Measurements from ENCODE around the gene STPG3.

The STPG3 gene

DNA sequence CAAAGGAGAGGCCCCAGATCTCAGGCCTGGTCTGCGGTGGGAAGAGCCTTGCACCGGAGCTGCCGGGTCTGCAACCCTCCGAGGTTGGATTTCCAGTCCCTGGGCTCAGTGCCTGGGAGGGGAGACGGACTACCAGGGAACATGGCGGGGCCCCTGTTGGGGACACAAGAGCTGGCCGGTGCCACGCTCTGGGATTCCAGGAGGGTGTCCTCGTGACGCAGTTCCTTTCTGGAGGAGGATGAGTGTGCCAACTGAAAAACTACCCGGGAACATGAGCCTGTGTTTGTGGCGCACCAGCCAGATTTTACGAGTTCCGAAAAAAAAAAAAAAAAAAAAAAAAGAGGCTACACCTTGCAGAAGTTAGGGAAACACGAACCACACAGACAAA lies 42.0 kb downstream of the STPG3 start:
- H3K27ac Mint-ChIP-seq, result peak overlapping the region in 1 of 3 experiments; percentile 82
- peak overlapping the region in 2 of 3 experiments; percentile 57 to 69 for H3K4me3 Mint-ChIP-seq
- no peaks in the 10 kb centered on the region for H3K36me3 Mint-ChIP-seq (ENCODE audit: low read depth)
- peaks cover 4% of the 10 kb centered on the region for H3K9me3 Mint-ChIP-seq
- H3K4me1 Mint-ChIP-seq, result peaks cover 13% of the 10 kb centered on the region
- H3K27me3 Mint-ChIP-seq (ENCODE audit: low read depth), result peaks cover 18% of the 10 kb centered on the region
- TF ChIP-seq, protein P1, sequence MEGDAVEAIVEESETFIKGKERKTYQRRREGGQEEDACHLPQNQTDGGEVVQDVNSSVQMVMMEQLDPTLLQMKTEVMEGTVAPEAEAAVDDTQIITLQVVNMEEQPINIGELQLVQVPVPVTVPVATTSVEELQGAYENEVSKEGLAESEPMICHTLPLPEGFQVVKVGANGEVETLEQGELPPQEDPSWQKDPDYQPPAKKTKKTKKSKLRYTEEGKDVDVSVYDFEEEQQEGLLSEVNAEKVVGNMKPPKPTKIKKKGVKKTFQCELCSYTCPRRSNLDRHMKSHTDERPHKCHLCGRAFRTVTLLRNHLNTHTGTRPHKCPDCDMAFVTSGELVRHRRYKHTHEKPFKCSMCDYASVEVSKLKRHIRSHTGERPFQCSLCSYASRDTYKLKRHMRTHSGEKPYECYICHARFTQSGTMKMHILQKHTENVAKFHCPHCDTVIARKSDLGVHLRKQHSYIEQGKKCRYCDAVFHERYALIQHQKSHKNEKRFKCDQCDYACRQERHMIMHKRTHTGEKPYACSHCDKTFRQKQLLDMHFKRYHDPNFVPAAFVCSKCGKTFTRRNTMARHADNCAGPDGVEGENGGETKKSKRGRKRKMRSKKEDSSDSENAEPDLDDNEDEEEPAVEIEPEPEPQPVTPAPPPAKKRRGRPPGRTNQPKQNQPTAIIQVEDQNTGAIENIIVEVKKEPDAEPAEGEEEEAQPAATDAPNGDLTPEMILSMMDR (IDR thresholded peaks at IDR 0.05; ENCODE audit: unreplicated experiment in 3 of 3), result no peak

GRCh38 chr9:137293482-137294090 lies 42.5 kb downstream of the STPG3 start:
- TF ChIP-seq, protein P1 (IDR thresholded peaks at IDR 0.05; ENCODE audit: unreplicated experiment in 3 of 3), result no peak
- H3K27me3 Mint-ChIP-seq (ENCODE audit: low read depth), result peaks cover 23% of the 10 kb centered on the region
- H3K27ac Mint-ChIP-seq, result peak overlapping the region; percentile 22 to 82 (median 48)
- peak overlapping the region; percentile 57 to 69 (median 68) for H3K4me3 Mint-ChIP-seq
- H3K4me1 Mint-ChIP-seq, result peaks cover 13% of the 10 kb centered on the region
- H3K36me3 Mint-ChIP-seq (ENCODE audit: low read depth), result no peaks in the 10 kb centered on the region
- peaks cover 4% of the 10 kb centered on the region for H3K9me3 Mint-ChIP-seq

DNA sequence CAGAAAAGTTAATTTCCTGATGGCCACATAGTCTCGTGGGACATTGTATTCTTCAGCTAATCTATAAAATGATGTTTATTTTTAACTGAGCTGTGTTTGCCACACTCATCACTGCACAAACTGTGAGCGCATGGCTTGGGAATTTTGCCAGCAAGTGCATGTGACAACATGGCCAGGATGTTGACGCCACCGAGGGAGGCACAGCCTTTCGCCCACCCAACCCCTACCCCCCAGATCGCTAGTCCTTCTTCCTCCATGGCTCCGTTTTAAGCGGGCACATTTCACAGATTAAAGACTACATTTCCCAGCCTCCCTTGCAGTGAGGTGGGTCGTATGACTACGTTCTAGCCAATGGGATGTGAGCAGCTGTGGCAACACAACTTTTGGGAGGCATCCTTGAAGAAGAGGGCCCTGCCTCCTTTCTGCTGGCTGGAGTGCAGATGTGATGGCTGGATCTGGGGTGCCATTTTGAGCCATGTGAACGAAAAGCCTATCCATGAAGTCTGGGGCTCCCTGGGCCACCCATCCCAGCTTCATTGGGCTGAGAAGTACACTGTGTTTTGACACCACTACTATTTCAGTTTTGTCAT lies 43.1 kb downstream of the STPG3 start:
- Mint-ChIP-seq H3K27me3 (ENCODE audit: low read depth) (peaks cover 23% of the 10 kb centered on the region), H3K9me3 (peaks cover 4% of the 10 kb centered on the region), H3K4me3 (peak overlapping the region; percentile 69 to 78 (median 69)), H3K36me3 (ENCODE audit: low read depth) (no peaks in the 10 kb centered on the region), H3K4me1 (peaks cover 13% of the 10 kb centered on the region), H3K27ac (peak overlapping the region; percentile 22 to 82 (median 48))
- TF ChIP-seq, protein P1 (IDR thresholded peaks at IDR 0.05; ENCODE audit: unreplicated experiment in 3 of 3), result peak in 1 of 3 experiments; percentile 18

DNA sequence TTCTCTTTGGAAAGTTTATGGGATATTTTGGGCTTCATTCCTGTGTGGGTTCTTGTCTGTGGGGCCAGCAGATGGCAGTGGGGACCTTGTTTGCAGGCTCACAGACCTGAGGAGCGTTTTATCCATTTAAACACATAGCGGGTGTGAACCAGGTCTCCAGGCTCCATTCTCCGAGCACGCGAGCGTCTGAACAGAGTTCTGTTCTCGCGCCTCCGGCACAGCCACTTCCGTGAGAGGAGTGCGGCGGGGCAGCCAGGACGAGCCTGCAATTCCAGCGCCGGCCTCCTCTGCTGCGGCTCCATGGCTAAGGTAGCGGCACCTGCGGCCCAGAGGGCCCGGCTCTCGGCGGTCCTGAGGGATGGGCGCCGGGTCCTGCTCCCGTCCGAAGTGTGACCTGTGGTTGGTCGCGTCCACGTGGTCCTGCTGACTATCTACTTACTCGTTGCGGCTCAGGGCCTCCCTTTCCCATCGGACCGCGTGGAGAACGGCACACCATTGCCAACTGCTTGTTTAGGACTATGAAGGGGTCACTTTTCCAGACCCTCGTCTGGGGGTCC lies 43.7 kb downstream of the STPG3 start:
- TF ChIP-seq, protein P1 (IDR thresholded peaks at IDR 0.05; ENCODE audit: unreplicated experiment in 3 of 3), result no peak
- peaks cover 15% of the 10 kb centered on the region for H3K4me1 Mint-ChIP-seq
- peak overlapping the region in 2 of 3 experiments; percentile 48 to 82 for H3K27ac Mint-ChIP-seq
- H3K36me3 Mint-ChIP-seq (ENCODE audit: low read depth), result no peaks in the 10 kb centered on the region
- H3K4me3 Mint-ChIP-seq, result peak overlapping the region; percentile 69 to 78 (median 69)
- H3K27me3 Mint-ChIP-seq (ENCODE audit: low read depth), result peaks cover 24% of the 10 kb centered on the region
- H3K9me3 Mint-ChIP-seq, result peaks cover 4% of the 10 kb centered on the region

GRCh38 chr9:137295238-137295811 lies 44.2 kb downstream of the STPG3 start:
- Mint-ChIP-seq H3K4me1 (peaks cover 19% of the 10 kb centered on the region), H3K27me3 (ENCODE audit: low read depth) (peaks cover 27% of the 10 kb centered on the region), H3K36me3 (ENCODE audit: low read depth) (no peaks in the 10 kb centered on the region), H3K27ac (no peak overlapping the region), H3K9me3 (peaks cover 4% of the 10 kb centered on the region), H3K4me3 (peak overlapping the region in 1 of 3 experiments; percentile 41)
- TF ChIP-seq, protein P1 (IDR thresholded peaks at IDR 0.05; ENCODE audit: unreplicated experiment in 3 of 3), result peak; percentile 49 to 65 (median 55)

Data from nephron (organoid).